Measurements from ENCODE around the gene GRB10.

GRCh38 chr7:50594136-50594535, 188.6 kb downstream of the GRB10 start:
- TF ChIP-seq CTCF (IDR thresholded peaks at IDR 0.05) (no peak), POLR2AphosphoS5 (IDR thresholded peaks at IDR 0.05; ENCODE audit: insufficient read depth in 1 of 2, low read depth in 1 of 2) (no peak)
